H1 (cell line): ENCODE data around the gene LCE2C. TPM values are rescaled to one million over a fixed set of nuclear protein-coding genes. Genes with fewer than 3 reads are reported as not detected.

Experiments
- CTCF ChIA-PET: fragments of 300-600 bp; sonication (Branson Sonifier 250); formaldehyde crosslinking; loops from one replicate; lab custom pipeline; 2021; ENCODE audit not compliant: partially characterized antibody; lab: Charles Lee
- POLR2A ChIA-PET: fragments of 300-600 bp; sonication (Branson Sonifier 250); formaldehyde crosslinking; loops from one replicate; lab custom pipeline; 2021; ENCODE audit warnings: inconsistent platforms; ENCODE audit not compliant: partially characterized antibody; lab: Charles Lee
- DNase-seq, 2 experiments: peaks; one replicate each; pipeline versions ENCODE4 v3.0.0 to v3.0.0-alpha.2; 2010 to 2022; ENCODE audit warnings: low spot score in 2 of 2, low read depth in 1 of 2, mixed read lengths in 1 of 2
- FAIRE-seq: peaks from 2 replicates; lab custom pipeline; 2011; peaks lifted over from hg19 to GRCh38; lab: Jason Lieb, UNC
- H2AFZ ChIP-seq: 2 replicates; pipeline ENCODE4 v1.8.1; 2012; ENCODE audit warnings: low read length, inconsistent platforms
- H2AK5ac ChIP-seq: 2 replicates; pipeline ENCODE4 v1.6.1; 2013; ENCODE audit warnings: low read depth, low read length
- H2BK120ac ChIP-seq: replicated peaks from 2 replicates; pipeline ENCODE3; 2013; ENCODE audit warnings: low read depth, low read length, inconsistent platforms
- H2BK12ac ChIP-seq: 2 replicates; pipeline ENCODE4 v1.6.1; 2013; ENCODE audit warnings: low read depth, low read length
- H2BK15ac ChIP-seq: 2 replicates; pipeline ENCODE4 v1.6.1; 2013; ENCODE audit warnings: low read length
- H2BK20ac ChIP-seq: 2 replicates; pipeline ENCODE4 v1.6.1; 2013; ENCODE audit warnings: low read length
- H2BK5ac ChIP-seq: 2 replicates; pipeline ENCODE4 v1.6.1; 2013; ENCODE audit warnings: low read depth, low read length
- H3K14ac ChIP-seq: 2 replicates; pipeline ENCODE4 v1.6.1; 2013; ENCODE audit warnings: inconsistent platforms; ENCODE audit not compliant: insufficient read length
- H3K18ac ChIP-seq: 2 replicates; pipeline ENCODE4 v1.6.1; 2013; ENCODE audit warnings: low read length; ENCODE audit errors: extremely low read depth
- H3K23ac ChIP-seq: 2 replicates; pipeline ENCODE4 v1.6.1; 2013; ENCODE audit warnings: inconsistent platforms; ENCODE audit not compliant: insufficient read length
- H3K23me2 ChIP-seq: 2 replicates; pipeline ENCODE4 v1.6.1; 2013; ENCODE audit warnings: low read depth, low read length
- H3K27ac ChIP-seq: 2 replicates; pipeline ENCODE4 v1.6.1; 2011; ENCODE audit warnings: low read depth, low read length, inconsistent platforms
- H3K27me3 ChIP-seq, 4 experiments: replicated peaks in 1 of 4; 1 replicate in 1 of 4; 2 replicates in 3 of 4; pipeline versions ENCODE4 v1.6.1 to v1.8.1; 2011 to 2013; ENCODE audit warnings: low read length in 3 of 4, mild to moderate bottlenecking in 3 of 4, inconsistent platforms in 2 of 4, mixed read lengths in 2 of 4, moderate library complexity in 1 of 4; ENCODE audit not compliant: control insufficient read depth in 3 of 4, insufficient read depth in 3 of 4; ENCODE audit errors: extremely low read depth in 1 of 4
- H3K36me3 ChIP-seq, 4 experiments: 2 replicates each; pipeline versions ENCODE4 v1.6.1 to v1.8.1; 2011 to 2013; ENCODE audit warnings: mild to moderate bottlenecking in 4 of 4, low read length in 3 of 4, moderate library complexity in 2 of 4, control low read depth in 1 of 4, inconsistent platforms in 1 of 4; ENCODE audit not compliant: insufficient read depth in 4 of 4, control insufficient read depth in 2 of 4
- H3K4ac ChIP-seq: replicated peaks from 2 replicates; pipeline ENCODE3; 2013; ENCODE audit warnings: low read length, low read depth, mixed read lengths, inconsistent platforms; ENCODE audit not compliant: insufficient read length
- H3K4me1 ChIP-seq, 4 experiments: replicated peaks in 1 of 4; 1 replicate in 1 of 4; 2 replicates in 3 of 4; pipeline versions ENCODE4 v1.6.1 to v1.8.1; 2011 to 2013; ENCODE audit warnings: low read length in 3 of 4, inconsistent platforms in 2 of 4, mixed read lengths in 1 of 4; ENCODE audit not compliant: insufficient read depth in 4 of 4, control insufficient read depth in 3 of 4
- H3K4me2 ChIP-seq, 2 experiments: 2 replicates each; pipeline versions ENCODE4 v1.6.1 to v1.8.1; 2011 to 2013; ENCODE audit warnings: low read depth in 2 of 2, low read length in 2 of 2, control low read depth in 1 of 2, inconsistent platforms in 1 of 2, mild to moderate bottlenecking in 1 of 2; ENCODE audit not compliant: insufficient read depth in 1 of 2
- H3K4me3 ChIP-seq, 4 experiments: fragments of 200-600, 300-600 bp in 1 of 4; sonication (generic), shearing (Covaris generic), sonication (Bioruptor Twin) in 1 of 4; 2 replicates each; pipeline versions ENCODE4 v1.5.1 to v1.8.1; 2011 to 2016; ENCODE audit warnings: low read length in 4 of 4, low read depth in 3 of 4, control low read depth in 2 of 4, inconsistent platforms in 2 of 4, mild to moderate bottlenecking in 2 of 4, mixed read lengths in 1 of 4, moderate library complexity in 1 of 4; ENCODE audit not compliant: insufficient read depth in 2 of 4; ENCODE audit errors: extremely low read depth in 1 of 4
- H3K56ac ChIP-seq: replicated peaks from 2 replicates; pipeline ENCODE3; 2013; ENCODE audit warnings: low read depth, mild to moderate bottlenecking, mixed read lengths, low read length, inconsistent platforms; ENCODE audit not compliant: insufficient read length
- H3K79me1 ChIP-seq: 2 replicates; pipeline ENCODE4 v1.6.1; 2013; ENCODE audit warnings: low read depth, low read length, control low read depth
- H3K79me2 ChIP-seq, 2 experiments: 2 replicates each; pipeline versions ENCODE4 v1.6.1 to v1.8.1; 2012 to 2013; ENCODE audit warnings: low read length in 2 of 2, mild to moderate bottlenecking in 2 of 2, inconsistent platforms in 1 of 2; ENCODE audit not compliant: insufficient read depth in 2 of 2, control insufficient read depth in 1 of 2
- H3K9ac ChIP-seq, 4 experiments: replicated peaks in 1 of 4; 1 replicate in 1 of 4; 2 replicates in 3 of 4; pipeline versions ENCODE4 v1.6.1 to v1.8.1; 2011 to 2013; ENCODE audit warnings: low read depth in 3 of 4, low read length in 3 of 4, control low read depth in 2 of 4, mild to moderate bottlenecking in 2 of 4, moderate library complexity in 2 of 4, inconsistent platforms in 1 of 4; ENCODE audit errors: extremely low read depth in 1 of 4
- H3K9me3 ChIP-seq, 2 experiments: 2 replicates each; pipeline versions ENCODE4 v1.6.1 to v1.8.1; 2012 to 2013; ENCODE audit warnings: mild to moderate bottlenecking in 2 of 2, moderate library complexity in 2 of 2, control low read depth in 1 of 2, inconsistent platforms in 1 of 2, low read depth in 1 of 2, low read length in 1 of 2, mixed read lengths in 1 of 2; ENCODE audit not compliant: insufficient read depth in 2 of 2
- H4K20me1 ChIP-seq, 2 experiments: replicated peaks in 1 of 2; 2 replicates each; pipeline versions ENCODE3 to v1.8.1; 2011 to 2013; ENCODE audit warnings: inconsistent platforms in 2 of 2, low read length in 2 of 2, mild to moderate bottlenecking in 1 of 2; ENCODE audit not compliant: insufficient read depth in 2 of 2, control insufficient read depth in 1 of 2
- H4K5ac ChIP-seq: 2 replicates; pipeline ENCODE4 v1.6.1; 2013; ENCODE audit warnings: low read length, low read depth, mixed read lengths, inconsistent platforms; ENCODE audit not compliant: insufficient read length
- H4K8ac ChIP-seq: 2 replicates; pipeline ENCODE4 v1.8.0; 2013; ENCODE audit warnings: mild to moderate bottlenecking, moderate library complexity, low read length, inconsistent platforms; ENCODE audit not compliant: insufficient read depth; ENCODE audit errors: extremely low read depth
- H4K91ac ChIP-seq: replicated peaks from 2 replicates; pipeline ENCODE3; 2013; ENCODE audit warnings: low read length, mixed read lengths, inconsistent platforms; ENCODE audit not compliant: insufficient read length
- GTF2F1 ChIP-seq: IDR thresholded peaks from 2 replicates; pipeline ENCODE4 v1.6.1; 2012; ENCODE audit warnings: low read depth, low read length, improper control_type of control experiment, borderline replicate concordance
- HDAC6 ChIP-seq: IDR thresholded peaks from one replicate; pipeline ENCODE4 v1.7.1; 2012; ENCODE audit warnings: low read depth, mild to moderate bottlenecking, inconsistent platforms, low read length, moderate library complexity
- KDM1A ChIP-seq: fragments of 200-600, 300-600 bp; sonication (generic); IDR thresholded peaks from 2 replicates; pipeline ENCODE4 v1.7.1; 2016; ENCODE audit warnings: mild to moderate bottlenecking, low read length, borderline replicate concordance
- MAFK ChIP-seq: IDR thresholded peaks from 2 replicates; pipeline ENCODE4 v1.6.1; 2012; ENCODE audit warnings: low read depth, mild to moderate bottlenecking, improper control_type of control experiment, low read length
- RXRA ChIP-seq: IDR thresholded peaks from 2 replicates; pipeline ENCODE4 v1.6.1; 2011; ENCODE audit warnings: low read depth, mild to moderate bottlenecking, low read length, moderate library complexity; ENCODE audit not compliant: insufficient read depth
- SAP30 ChIP-seq: fragments of 300-600 bp; sonication (generic); IDR thresholded peaks from 2 replicates; pipeline ENCODE4 v1.7.1; 2012; ENCODE audit warnings: low read length, moderate library complexity, mild to moderate bottlenecking, inconsistent platforms; ENCODE audit not compliant: insufficient read depth, insufficient replicate concordance
- TBP ChIP-seq: IDR thresholded peaks from 2 replicates; pipeline ENCODE4 v1.6.1; 2011; ENCODE audit warnings: low read depth, low read length, improper control_type of control experiment
- ZNF274 ChIP-seq: IDR thresholded peaks from 2 replicates; pipeline ENCODE4 v1.7.0; 2012; ENCODE audit warnings: low read length, borderline replicate concordance; ENCODE audit errors: extremely low read depth
- WGBS, 2 experiments: shearing (Covaris generic) in 1 of 2; methylation state at CpG; one replicate each; pipeline versions ENCODE4 v1.1.6 to v1.1.7; 2013 to 2015; ENCODE audit warnings: low lambda C conversion rate in 2 of 2, mixed read lengths in 2 of 2, inconsistent platforms in 1 of 2, low coverage in 1 of 2, missing lambda C conversion rate in 1 of 2; ENCODE audit not compliant: insufficient replicate concordance in 2 of 2, insufficient coverage in 1 of 2, insufficient read length in 1 of 2; ENCODE audit errors: extremely low coverage in 1 of 2, missing lambda C conversion rate in 1 of 2; 5-methylcytosine and 5-hydroxymethylcytosine counted together
- polyA plus RNA-seq, 7 experiments: library from polyadenylated mRNA; depleted of rRNA in 3 of 7; stranded (reverse) in 5 of 7; unstranded in 2 of 7; fragments of >200 nt in 5 of 7; fragments of 200-250 nt in 2 of 7; gene quantifications; 1 replicate in 5 of 7; 2 replicates in 1 of 7; 4 replicates in 1 of 7; pipeline versions ENCODE4 v1.2.1 to v1.2.3, GENCODE V29; 2011 to 2013; ENCODE audit warnings: missing spikeins in 2 of 7, mixed read lengths in 2 of 7
- total RNA-seq: library from RNA; stranded (reverse); fragmentation: NEBNext Ultra II Directional; extraction: Animal tissue kit (Norgen Biotek cat#: 25700); gene quantifications from 2 replicates; pipeline ENCODE4 v1.2.1, GENCODE V29; 2021
- TF ChIP-seq, protein P1 (sequence below): IDR thresholded peaks from 2 replicates; pipeline ENCODE4 v1.6.1; 2012; ENCODE audit warnings: inconsistent platforms
- TF ChIP-seq, protein P2 (sequence below): IDR thresholded peaks from 2 replicates; pipeline ENCODE4 v1.6.1; 2012; ENCODE audit warnings: inconsistent platforms

LCE2C gene
- total and polyA plus RNA-seq, 2 of the 8 experiments (the other 6 are each of a cell fraction or from before 2014, with no cell fraction given), result not detected

DNA sequence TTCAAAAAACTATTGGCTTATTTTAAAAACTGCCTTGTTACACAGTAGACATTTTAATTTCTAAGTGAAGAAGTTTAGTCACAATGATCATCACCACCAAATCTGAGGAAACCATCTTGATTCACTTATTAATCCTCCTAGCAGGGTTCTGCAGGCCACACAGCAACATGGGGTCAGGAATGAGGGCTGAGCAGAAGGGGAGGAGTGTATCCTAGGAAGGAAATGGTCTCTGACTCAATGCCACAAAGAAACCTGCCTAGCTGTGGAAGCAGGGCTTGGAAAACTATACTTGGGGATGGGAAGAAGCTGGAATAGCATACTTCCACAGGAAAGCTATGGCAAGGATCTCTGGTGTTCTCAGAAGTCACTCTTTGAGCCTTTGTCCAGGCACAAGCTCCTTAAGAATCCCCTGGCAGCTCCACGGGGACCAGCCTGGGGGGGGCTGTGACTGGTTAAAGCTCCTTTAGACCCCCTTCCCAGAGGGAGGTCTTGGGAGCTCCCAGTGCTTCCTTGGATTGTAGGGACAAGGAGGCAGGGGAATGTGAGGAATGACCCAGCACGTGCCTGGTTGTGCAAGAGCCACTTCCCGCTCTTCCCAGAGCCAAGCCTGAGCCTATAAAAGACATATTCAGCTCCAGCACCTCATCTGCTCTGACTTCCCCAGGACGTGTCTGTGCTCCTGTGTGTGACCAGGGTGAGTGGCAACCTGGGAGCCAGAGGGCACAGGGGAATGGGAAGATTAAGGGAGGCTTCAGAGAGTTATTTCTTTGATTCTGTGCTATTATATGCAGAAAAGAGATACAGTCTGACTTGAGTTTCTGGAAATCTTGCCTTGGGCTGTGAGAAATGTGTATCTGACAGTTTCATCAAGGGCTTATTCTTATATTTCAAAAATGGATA, 22.9 kb downstream of the LCE2C start, which contains the start of gene LCE2A:
TSS of gene LCE2A (plus strand) at position 645 of the 900 bp plus-strand sequence. CDS start 557 bp downstream, outside the sequence.
- Histone ChIP-seq H2BK20ac (no peak within 1 kb of the TSS), H3K27me3 (no peaks in the 10 kb centered on the region), H3K79me2 (no peaks in the 10 kb centered on the region), H2BK12ac (no peak within 1 kb of the TSS), H3K18ac (no peak within 1 kb of the TSS), H3K4me3 (no peak within 1 kb of the TSS), H4K91ac (no peak within 1 kb of the TSS), H2BK120ac (no peak within 1 kb of the TSS), H4K20me1 (no peaks in the 10 kb centered on the region), H4K8ac (no peak within 1 kb of the TSS), H4K5ac (no peak within 1 kb of the TSS), H3K23ac (no peak within 1 kb of the TSS), H3K23me2 (no peaks in the 10 kb centered on the region), H3K36me3 (no peaks in the 10 kb centered on the region), H2BK15ac (no peak within 1 kb of the TSS), H3K9me3 (peaks cover 48 to 51% of the 10 kb centered on the region in 2 experiments), H3K4me1 (no peaks in the 10 kb centered on the region), H3K27ac (no peak within 1 kb of the TSS), H3K14ac (no peak within 1 kb of the TSS), H3K79me1 (no peaks in the 10 kb centered on the region), H2AK5ac (no peak within 1 kb of the TSS), H2AFZ (no peak within 1 kb of the TSS), H3K4me2 (no peak within 1 kb of the TSS), H3K56ac (no peak within 1 kb of the TSS), H2BK5ac (no peak within 1 kb of the TSS), H3K9ac (no peak within 1 kb of the TSS), H3K4ac (no peak within 1 kb of the TSS)
- DNase-seq, result no peak
- CTCF ChIA-PET, result no interaction called here
- POLR2A ChIA-PET, result no interaction called here
- WGBS, 2 experiments, result 54% methylated on average over 4 of the region's 4 CpGs; no CpG with 5 or more reads in 1 of the 2 experiments
- FAIRE-seq, result no peak
- TF ChIP-seq GTF2F1 (no peak), MAFK (no peak), RXRA (no peak), ZNF274 (no peak), HDAC6 (no peak), TBP (no peak), SAP30 (no peak), KDM1A (no peak)
- TF ChIP-seq, protein P1, sequence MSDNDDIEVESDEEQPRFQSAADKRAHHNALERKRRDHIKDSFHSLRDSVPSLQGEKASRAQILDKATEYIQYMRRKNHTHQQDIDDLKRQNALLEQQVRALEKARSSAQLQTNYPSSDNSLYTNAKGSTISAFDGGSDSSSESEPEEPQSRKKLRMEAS, result no peak
- TF ChIP-seq, protein P2, sequence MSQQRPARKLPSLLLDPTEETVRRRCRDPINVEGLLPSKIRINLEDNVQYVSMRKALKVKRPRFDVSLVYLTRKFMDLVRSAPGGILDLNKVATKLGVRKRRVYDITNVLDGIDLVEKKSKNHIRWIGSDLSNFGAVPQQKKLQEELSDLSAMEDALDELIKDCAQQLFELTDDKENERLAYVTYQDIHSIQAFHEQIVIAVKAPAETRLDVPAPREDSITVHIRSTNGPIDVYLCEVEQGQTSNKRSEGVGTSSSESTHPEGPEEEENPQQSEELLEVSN, result no peak
